Measurements from ENCODE around the gene HEPHL1.

DNA sequence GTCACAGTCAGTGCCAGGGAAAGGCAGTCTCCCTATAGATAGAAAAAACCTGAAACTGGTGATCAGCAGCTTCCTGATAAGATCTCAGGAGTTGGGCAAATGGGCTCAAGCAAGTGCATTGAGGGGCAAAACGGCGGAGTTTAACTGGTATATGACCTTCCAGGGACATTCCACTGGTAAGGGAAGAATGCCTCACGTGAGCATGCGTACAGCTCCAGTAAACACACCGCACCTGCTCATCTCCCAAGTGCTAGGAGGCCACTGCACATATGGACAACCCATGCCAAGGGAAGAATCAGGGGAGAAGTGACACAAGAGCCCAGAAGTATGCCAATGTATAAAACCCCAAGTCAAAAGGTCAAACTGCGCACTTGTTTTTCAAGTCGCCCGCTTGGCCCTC lies 11.6 kb downstream of the HEPHL1 start:
- TF ChIP-seq, protein P1, sequence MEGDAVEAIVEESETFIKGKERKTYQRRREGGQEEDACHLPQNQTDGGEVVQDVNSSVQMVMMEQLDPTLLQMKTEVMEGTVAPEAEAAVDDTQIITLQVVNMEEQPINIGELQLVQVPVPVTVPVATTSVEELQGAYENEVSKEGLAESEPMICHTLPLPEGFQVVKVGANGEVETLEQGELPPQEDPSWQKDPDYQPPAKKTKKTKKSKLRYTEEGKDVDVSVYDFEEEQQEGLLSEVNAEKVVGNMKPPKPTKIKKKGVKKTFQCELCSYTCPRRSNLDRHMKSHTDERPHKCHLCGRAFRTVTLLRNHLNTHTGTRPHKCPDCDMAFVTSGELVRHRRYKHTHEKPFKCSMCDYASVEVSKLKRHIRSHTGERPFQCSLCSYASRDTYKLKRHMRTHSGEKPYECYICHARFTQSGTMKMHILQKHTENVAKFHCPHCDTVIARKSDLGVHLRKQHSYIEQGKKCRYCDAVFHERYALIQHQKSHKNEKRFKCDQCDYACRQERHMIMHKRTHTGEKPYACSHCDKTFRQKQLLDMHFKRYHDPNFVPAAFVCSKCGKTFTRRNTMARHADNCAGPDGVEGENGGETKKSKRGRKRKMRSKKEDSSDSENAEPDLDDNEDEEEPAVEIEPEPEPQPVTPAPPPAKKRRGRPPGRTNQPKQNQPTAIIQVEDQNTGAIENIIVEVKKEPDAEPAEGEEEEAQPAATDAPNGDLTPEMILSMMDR (IDR thresholded peaks at IDR 0.05), result no peak
- no peak for TF ChIP-seq EZH2phosphoT487 (IDR thresholded peaks at IDR 0.05)

All from neural progenitor cell (in vitro differentiated cells).